ENCODE data around the gene NATD1.
"Not testable (repeated sequence)": the region's sequence is repeated elsewhere in the genome, so short reads cannot be mapped to it uniquely, and the experiment has no call there.

NATD1 gene

GRCh38 chr17:21194226-21194625, 59.0 kb downstream of the NATD1 start:
- DNase-seq (ENCODE audit: low read depth, low spot score), result no peak

GRCh38 chr17:21193031-21193430, 60.2 kb downstream of the NATD1 start:
- no peak for DNase-seq (ENCODE audit: low read depth, low spot score)

GRCh38 chr17:21192414-21192813, 60.8 kb downstream of the NATD1 start:
- DNase-seq (ENCODE audit: low read depth, low spot score), result not testable (repeated sequence)

GRCh38 chr17:21191698-21192097, 61.5 kb downstream of the NATD1 start:
- no peak for DNase-seq (ENCODE audit: low read depth, low spot score)

DNA sequence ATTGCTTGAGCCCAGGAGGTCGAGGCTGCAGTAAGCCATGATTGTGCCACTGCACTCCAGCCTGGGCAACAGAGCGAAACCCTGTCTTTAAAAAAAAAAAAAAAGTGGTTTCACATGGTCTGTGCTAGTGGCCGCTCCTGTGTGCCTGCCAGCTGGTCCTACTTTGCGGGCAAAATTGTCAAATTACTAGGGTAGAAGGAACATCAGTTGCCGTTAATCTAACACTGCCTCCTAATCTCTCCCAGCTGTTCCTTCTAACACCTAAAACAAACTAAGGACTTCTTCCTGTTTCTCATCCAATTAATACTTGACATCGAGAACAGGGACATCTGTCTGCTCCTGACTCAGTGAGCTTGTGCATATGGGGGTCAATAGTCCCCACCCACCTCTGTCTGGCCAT, 63.1 kb downstream of the NATD1 start:
- DNase-seq (ENCODE audit: low read depth, low spot score), result no peak

DNA sequence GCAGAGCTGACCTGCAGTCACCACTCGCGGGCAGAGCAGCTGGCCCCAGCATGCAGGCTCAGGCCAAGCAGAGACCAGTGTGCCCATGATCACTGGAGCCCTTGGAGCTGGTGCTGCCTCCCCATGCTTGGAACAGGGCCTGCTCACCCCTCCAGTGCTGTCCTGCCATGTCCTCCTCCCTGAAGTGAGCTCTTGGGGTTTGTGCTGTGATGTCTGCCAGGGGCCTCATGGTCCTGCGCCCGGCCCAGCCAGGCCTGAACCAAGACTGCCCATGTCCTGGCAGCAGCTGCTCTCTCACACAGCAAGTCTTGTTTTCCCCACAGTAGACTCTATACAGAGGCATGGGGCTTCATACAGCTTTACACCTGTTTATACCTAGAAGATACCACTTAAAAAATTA, 63.8 kb downstream of the NATD1 start:
- DNase-seq (ENCODE audit: low read depth, low spot score), result no peak
